Smooth muscle cell (in vitro differentiated cells): ENCODE data around the gene HOXD8. TPM values are rescaled to one million over a fixed set of nuclear protein-coding genes. Genes with fewer than 3 reads are reported as not detected.

ENCODE experiments used
- DNase-seq: peaks from one replicate; lab custom pipeline; 2025; ENCODE audit not compliant: unreplicated experiment; lab: John Stamatoyannopoulos, UW
- H2AFZ ChIP-seq: fragments of 200-600 bp; sonication (generic); 2 replicates; pipeline ENCODE4 v1.6.0; 2016; ENCODE audit warnings: antibody characterized with exemption, low read depth, mild to moderate bottlenecking
- H3F3A ChIP-seq: fragments of 200-600 bp; sonication (generic); 2 replicates; pipeline ENCODE4 v1.6.0; 2017; ENCODE audit warnings: antibody characterized with exemption, low read depth
- H3K27ac ChIP-seq: fragments of 200-600 bp; sonication (generic); 2 replicates; pipeline ENCODE4 v1.5.1; 2016; ENCODE audit warnings: low read depth, mild to moderate bottlenecking
- H3K27me3 ChIP-seq: fragments of 200-600 bp; sonication (generic); 2 replicates; pipeline ENCODE4 v1.6.1; 2016; ENCODE audit warnings: low read depth, mild to moderate bottlenecking
- H3K36me3 ChIP-seq: fragments of 200-600 bp; sonication (generic); 2 replicates; pipeline ENCODE4 v1.5.1; 2016; ENCODE audit warnings: low read depth
- H3K4me1 ChIP-seq: fragments of 200-600 bp; sonication (generic); 2 replicates; pipeline ENCODE4 v1.5.1; 2016; ENCODE audit warnings: low read depth
- H3K4me2 ChIP-seq: fragments of 200-600 bp; sonication (generic); 2 replicates; pipeline ENCODE4 v1.6.0; 2016; ENCODE audit warnings: mild to moderate bottlenecking
- H3K4me3 ChIP-seq: fragments of 200-600 bp; sonication (generic); 2 replicates; pipeline ENCODE4 v1.5.1; 2016; ENCODE audit warnings: mild to moderate bottlenecking
- H3K79me2 ChIP-seq: fragments of 200-600 bp; sonication (generic); 2 replicates; pipeline ENCODE4 v1.6.0; 2016; ENCODE audit warnings: low read depth, mild to moderate bottlenecking
- H3K9ac ChIP-seq: fragments of 200-600 bp; sonication (generic); 2 replicates; pipeline ENCODE4 v1.6.0; 2016; ENCODE audit warnings: low read depth
- H3K9me3 ChIP-seq: fragments of 200-600 bp; sonication (generic); replicated peaks from 2 replicates; pipeline ENCODE4 v1.5.1; 2016; ENCODE audit warnings: low read depth
- H4K20me1 ChIP-seq: fragments of 200-600 bp; sonication (generic); 2 replicates; pipeline ENCODE4 v1.6.0; 2016; ENCODE audit warnings: low read depth
- CTCF ChIP-seq: fragments of 200-600 bp; sonication (generic); IDR thresholded peaks from 2 replicates; pipeline ENCODE4 v1.5.1; 2017; ENCODE audit warnings: borderline replicate concordance, mild to moderate bottlenecking, antibody characterized with exemption; ENCODE audit not compliant: insufficient read depth, poor library complexity, severe bottlenecking
- WGBS: methylation state at CpG from one replicate; pipeline ENCODE4 v1.1.7; 2016; ENCODE audit warnings: low lambda C conversion rate; 5-methylcytosine and 5-hydroxymethylcytosine counted together
- polyA plus RNA-seq: library from polyadenylated mRNA; unstranded; fragments of >200 nt; fragmentation: Nextera tagmentation; extraction: Ambion mirVana; gene quantifications from 2 replicates; pipeline ENCODE4 v1.2.1, GENCODE V29; 2016
- total RNA-seq: library from RNA; depleted of rRNA; stranded (reverse); fragments of >200 nt; gene quantifications from 2 replicates; pipeline ENCODE4 v1.2.3, GENCODE V29; 2014

Gene HOXD8
- total and polyA plus RNA-seq, 2 experiments from 2014 or later, result 0.13 TPM; not detected in 1

GRCh38 chr2:176164201-176164600 lies 34.7 kb downstream of the HOXD8 start:
- WGBS, result 24% methylated on average over 13 of the region's 13 CpGs
- Histone ChIP-seq H3K4me1 (no peaks in the 10 kb centered on the region), H3F3A (no peaks in the 10 kb centered on the region), H3K27ac (no peak overlapping the region), H3K4me3 (no peak overlapping the region), H3K27me3 (peaks cover 100% of the 10 kb centered on the region), H4K20me1 (no peaks in the 10 kb centered on the region), H3K9ac (no peak overlapping the region), H3K36me3 (no peaks in the 10 kb centered on the region), H3K4me2 (no peak overlapping the region), H2AFZ (no peak overlapping the region), H3K79me2 (no peaks in the 10 kb centered on the region), H3K9me3 (no peaks in the 10 kb centered on the region)
- no peak for TF ChIP-seq CTCF
- no peak for DNase-seq

GRCh38 chr2:176164611-176165369 lies 35.3 kb downstream of the HOXD8 start:
- Histone ChIP-seq H3K27me3 (peaks cover 100% of the 10 kb centered on the region), H3K9me3 (no peaks in the 10 kb centered on the region), H3F3A (no peaks in the 10 kb centered on the region), H3K4me2 (peak overlapping the region; percentile 25), H2AFZ (no peak overlapping the region), H3K79me2 (no peaks in the 10 kb centered on the region), H3K4me1 (no peaks in the 10 kb centered on the region), H4K20me1 (no peaks in the 10 kb centered on the region), H3K36me3 (no peaks in the 10 kb centered on the region), H3K9ac (no peak overlapping the region), H3K27ac (no peak overlapping the region), H3K4me3 (no peak overlapping the region)
- 4% methylated on average over 52 of the region's 52 CpGs for WGBS
- no peak for TF ChIP-seq CTCF
- no peak for DNase-seq

- Histone ChIP-seq H3K36me3 (no peaks in the 10 kb centered on the region), H3K4me1 (no peaks in the 10 kb centered on the region), H3K4me2 (no peak overlapping the region), H4K20me1 (no peaks in the 10 kb centered on the region), H3F3A (no peaks in the 10 kb centered on the region), H3K79me2 (no peaks in the 10 kb centered on the region), H3K9ac (no peak overlapping the region), H3K27me3 (peaks cover 100% of the 10 kb centered on the region), H3K4me3 (no peak overlapping the region), H3K9me3 (no peaks in the 10 kb centered on the region), H2AFZ (no peak overlapping the region), H3K27ac (no peak overlapping the region)
- 8% methylated on average over 26 of the region's 26 CpGs for WGBS
- no peak for DNase-seq
- no peak for TF ChIP-seq CTCF
These were observed 36.0 kb downstream of the HOXD8 start for GRCh38 chr2:176165370-176166050.

GRCh38 chr2:176166272-176166671 lies 36.8 kb downstream of the HOXD8 start:
- H2AFZ ChIP-seq, result no peak overlapping the region
- H3K27me3 ChIP-seq, result peaks cover 100% of the 10 kb centered on the region
- no peaks in the 10 kb centered on the region for H3K79me2 ChIP-seq
- H3F3A ChIP-seq, result no peaks in the 10 kb centered on the region
- no peaks in the 10 kb centered on the region for H3K9me3 ChIP-seq
- no peaks in the 10 kb centered on the region for H3K36me3 ChIP-seq
- no peaks in the 10 kb centered on the region for H3K4me1 ChIP-seq
- no peak overlapping the region for H3K4me3 ChIP-seq
- H3K9ac ChIP-seq, result no peak overlapping the region
- no peaks in the 10 kb centered on the region for H4K20me1 ChIP-seq
- TF ChIP-seq CTCF, result no peak
- H3K27ac ChIP-seq, result no peak overlapping the region
- WGBS, result 28% methylated on average over 2 of the region's 2 CpGs
- no peak overlapping the region for H3K4me2 ChIP-seq
- DNase-seq, result no peak
